Muscle layer of colon (tissue), 2 donors: ENCODE measurements around the gene AIMP1.
"Not testable (repeated sequence)": the region's sequence is repeated elsewhere in the genome, so short reads cannot be mapped to it uniquely, and the experiment has no call there.

Experiments
- H3K27ac ChIP-seq: one replicate; pipeline ENCODE4 v1.7.0; 2013; ENCODE audit warnings: low read depth, mild to moderate bottlenecking, low read length, moderate library complexity
- H3K27me3 ChIP-seq, 2 donors: one replicate each; pipeline ENCODE4 v1.7.0; 2013; ENCODE audit warnings: low read length in 2 of 2, mild to moderate bottlenecking in 2 of 2; ENCODE audit not compliant: insufficient read depth in 2 of 2, control insufficient read depth in 1 of 2
- H3K36me3 ChIP-seq: one replicate; pipeline ENCODE4 v1.7.0; 2013; ENCODE audit warnings: mild to moderate bottlenecking, low read length; ENCODE audit not compliant: insufficient read depth
- H3K4me1 ChIP-seq: one replicate; pipeline ENCODE4 v1.7.0; 2013; ENCODE audit warnings: mild to moderate bottlenecking, low read length; ENCODE audit not compliant: insufficient read depth
- H3K4me3 ChIP-seq, 2 donors: one replicate each; pipeline ENCODE4 v1.7.0; 2013; ENCODE audit warnings: low read length in 2 of 2, low read depth in 1 of 2, mild to moderate bottlenecking in 1 of 2, moderate library complexity in 1 of 2
- H3K9ac ChIP-seq: one replicate; pipeline ENCODE4 v1.7.0; 2013; ENCODE audit warnings: low read length
- H3K9me3 ChIP-seq: one replicate; pipeline ENCODE4 v1.7.0; 2013; ENCODE audit warnings: mild to moderate bottlenecking, low read length
- donor health status: abdominal sarcoma.
- donor health status: Adenocarcinoma of cecum.

AIMP1 gene

DNA sequence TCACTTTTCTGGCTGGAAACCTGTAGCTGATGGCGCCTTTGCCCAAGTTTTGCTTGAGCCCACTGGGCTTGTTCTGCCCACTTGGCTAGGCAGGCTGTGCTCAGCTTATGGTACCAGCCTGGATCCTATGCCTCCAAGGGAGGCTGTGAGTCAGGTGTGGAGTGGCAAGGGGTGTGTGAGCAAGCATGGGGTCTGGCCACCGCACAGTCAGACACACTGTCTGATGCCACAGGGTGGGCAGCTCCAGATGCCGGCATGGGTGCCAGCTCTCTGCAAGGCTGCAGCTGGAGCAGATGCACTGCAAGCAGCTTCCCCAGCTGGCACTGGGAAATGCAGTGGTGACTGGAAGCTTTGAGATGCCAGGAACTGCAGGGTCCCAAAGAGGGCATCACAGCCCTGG lies 68.5 kb downstream of the AIMP1 start:
- Histone ChIP-seq H3K36me3 (no peaks in the 10 kb centered on the region), H3K9ac (no peak overlapping the region), H3K4me1 (no peaks in the 10 kb centered on the region), H3K27me3 (no peaks in the 10 kb centered on the region), H3K4me3 (no peak overlapping the region), H3K9me3 (no peaks in the 10 kb centered on the region), H3K27ac (no peak overlapping the region)

DNA sequence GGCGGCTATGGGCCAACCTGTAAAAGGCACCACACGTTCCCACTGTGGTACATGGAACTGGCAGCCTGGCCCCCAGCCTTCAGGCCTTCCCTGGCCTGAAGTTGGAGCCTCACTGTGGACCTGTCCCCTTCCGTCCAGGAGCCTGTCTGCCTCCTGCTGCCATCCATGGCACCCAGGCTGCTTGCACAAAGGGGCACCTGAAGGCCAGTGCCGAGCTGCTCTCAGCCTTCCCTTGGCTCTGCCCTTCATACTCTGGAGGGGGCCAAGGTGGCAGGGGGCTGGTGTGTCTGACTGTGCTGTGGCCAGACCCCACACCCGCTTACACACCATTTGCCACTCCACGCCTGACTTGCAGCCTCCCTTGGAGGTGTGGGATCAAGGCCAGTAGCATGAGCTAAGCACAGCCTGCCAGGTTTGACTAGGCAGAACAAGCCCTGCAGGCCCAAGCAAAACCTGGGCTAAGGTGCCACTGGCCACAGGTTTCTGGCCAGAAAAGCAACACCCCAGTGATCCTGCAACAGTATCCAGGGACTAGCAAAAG lies 69.6 kb downstream of the AIMP1 start:
- Histone ChIP-seq H3K27ac (no peak overlapping the region), H3K9me3 (no peaks in the 10 kb centered on the region), H3K4me1 (no peaks in the 10 kb centered on the region)

DNA sequence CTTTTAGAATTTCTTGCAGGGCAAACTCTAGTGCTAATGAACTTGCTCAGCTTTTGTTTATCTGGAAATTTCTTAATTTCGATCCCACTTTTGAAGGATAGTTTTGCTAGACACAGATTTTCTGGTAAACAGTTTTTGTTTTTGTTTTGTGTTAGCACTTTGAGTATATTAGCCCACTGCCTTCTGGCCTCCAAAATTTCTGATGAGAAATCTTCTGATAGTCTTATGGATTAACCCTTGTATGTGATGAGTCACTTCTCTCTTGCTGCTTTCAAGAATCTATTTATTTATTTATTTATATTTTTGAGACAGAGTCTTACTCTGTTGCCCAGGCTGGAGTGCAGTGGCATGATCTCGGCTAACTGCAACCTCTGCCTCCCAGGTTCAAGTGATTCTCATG lies 79.2 kb downstream of the AIMP1 start:
- H3K36me3 ChIP-seq, result no peaks in the 10 kb centered on the region
- no peak overlapping the region for H3K27ac ChIP-seq
- H3K27me3 ChIP-seq, result no peaks in the 10 kb centered on the region
- H3K9me3 ChIP-seq, result no peaks in the 10 kb centered on the region
- no peaks in the 10 kb centered on the region for H3K4me1 ChIP-seq
- H3K9ac ChIP-seq, result no peak overlapping the region
- H3K4me3 ChIP-seq, result no peak overlapping the region

More for the DNA sequence above, 69.6 kb downstream of the AIMP1 start:
- no peaks in the 10 kb centered on the region for H3K27me3 ChIP-seq
- no peak overlapping the region for H3K4me3 ChIP-seq
- H3K9ac ChIP-seq, result no peak overlapping the region
- H3K36me3 ChIP-seq, result no peaks in the 10 kb centered on the region

DNA sequence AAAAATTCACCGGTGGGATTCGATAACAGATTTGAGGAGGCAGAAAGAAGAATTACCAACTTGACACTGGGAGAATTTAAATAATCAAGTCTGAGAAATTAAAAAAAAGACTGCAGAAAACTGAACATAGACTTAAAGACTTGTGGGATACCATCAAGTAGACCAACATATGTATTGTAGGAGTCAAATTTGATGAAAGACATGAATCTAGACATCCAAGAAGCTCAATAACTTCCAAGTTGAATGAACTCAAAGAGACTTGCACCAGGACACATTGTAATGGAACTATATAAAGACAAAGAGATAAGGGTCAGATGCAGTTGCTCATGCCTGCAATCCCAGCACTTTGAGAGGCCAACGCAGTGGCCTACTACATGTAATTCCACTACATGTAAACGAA lies 82.5 kb downstream of the AIMP1 start:
- H3K4me3 ChIP-seq, H3K27me3 ChIP-seq, H3K27ac ChIP-seq, H3K36me3 ChIP-seq, H3K4me1 ChIP-seq, H3K9ac ChIP-seq, H3K9me3 ChIP-seq: not testable (repeated sequence)
